OCI-LY7 (cell line): ENCODE results near the gene DTNA. TPM values are rescaled to one million over a fixed set of nuclear protein-coding genes. Genes with fewer than 3 reads are reported as not detected.

Experiments
- BruUV-seq: library from RNA; stranded (reverse); fragments of 400-500 nt; replicated peaks from 2 replicates; lab custom pipeline; 2021; lab: Mats Ljungman, UMichigan
- CTCF ChIA-PET: fragments of 300-600 bp; sonication (Branson Sonifier 250); formaldehyde crosslinking; loops from one replicate; lab custom pipeline; 2022; ENCODE audit warnings: antibody characterized with exemption; ENCODE audit not compliant: unreplicated experiment; lab: Charles Lee
- POLR2A ChIA-PET: fragments of 300-600 bp; sonication (Branson Sonifier 250); formaldehyde crosslinking; loops from one replicate; lab custom pipeline; 2022; ENCODE audit warnings: antibody characterized with exemption; lab: Charles Lee
- DNase-seq: peaks from one replicate; pipeline ENCODE4 v3.0.0-alpha.2; 2015; ENCODE audit warnings: low spot score
- H2AFZ ChIP-seq: fragments of 200-600 bp; sonication (generic), shearing (Covaris generic); 2 replicates; pipeline ENCODE4 v1.6.1; 2014; ENCODE audit warnings: mild to moderate bottlenecking, antibody characterized with exemption, low read length, moderate library complexity
- H3K27ac ChIP-seq: fragments of 200-600 bp; sonication (generic); 2 replicates; pipeline ENCODE4 v1.5.1; 2014; ENCODE audit warnings: mixed run types, low read depth, mild to moderate bottlenecking, moderate library complexity, low read length, inconsistent platforms; ENCODE audit not compliant: poor library complexity, severe bottlenecking
- H3K36me3 ChIP-seq: fragments of 200-600 bp; sonication (generic); 2 replicates; pipeline ENCODE4 v1.6.1; 2014; ENCODE audit warnings: mild to moderate bottlenecking, antibody characterized with exemption, low read length, moderate library complexity, mixed read lengths; ENCODE audit not compliant: insufficient read depth
- H3K4me1 ChIP-seq: fragments of 200-600 bp; sonication (generic); 2 replicates; pipeline ENCODE4 v1.5.1; 2014; ENCODE audit warnings: mild to moderate bottlenecking, low read length; ENCODE audit not compliant: insufficient read depth, poor library complexity, severe bottlenecking
- H3K4me2 ChIP-seq: fragments of 200-600 bp; sonication (generic); 2 replicates; pipeline ENCODE4 v1.6.1; 2014; ENCODE audit warnings: mild to moderate bottlenecking, low read length
- H3K4me3 ChIP-seq: fragments of 200-600 bp; sonication (generic); 2 replicates; pipeline ENCODE4 v1.5.1; 2014; ENCODE audit warnings: mild to moderate bottlenecking, low read depth, low read length; ENCODE audit not compliant: poor library complexity, severe bottlenecking
- H3K79me2 ChIP-seq: fragments of 200-600 bp; sonication (generic); 2 replicates; pipeline ENCODE4 v1.6.1; 2016; ENCODE audit warnings: low read depth, mild to moderate bottlenecking, low read length, moderate library complexity, mixed read lengths; ENCODE audit not compliant: insufficient read depth
- H3K9me2 ChIP-seq: fragments of 200-600 bp; sonication (generic); 2 replicates; pipeline ENCODE4 v1.6.1; 2016; ENCODE audit warnings: mild to moderate bottlenecking, low read length, mixed read lengths; ENCODE audit not compliant: insufficient read depth
- H3K9me3 ChIP-seq: fragments of 200-600 bp; sonication (generic); 2 replicates; pipeline ENCODE4 v1.6.1; 2014; ENCODE audit warnings: mild to moderate bottlenecking, mixed run types, low read length, mixed read lengths
- H4K20me1 ChIP-seq: fragments of 200-600 bp; sonication (generic); 2 replicates; pipeline ENCODE4 v1.6.1; 2014; ENCODE audit warnings: mild to moderate bottlenecking, antibody characterized with exemption, low read length, moderate library complexity, mixed read lengths; ENCODE audit not compliant: insufficient read depth
- CTCF ChIP-seq: fragments of 200-600 bp; sonication (generic); conservative IDR thresholded peaks from 2 replicates; pipeline ENCODE4 v1.5.1; 2014; ENCODE audit warnings: mild to moderate bottlenecking, antibody characterized with exemption, low read length, moderate library complexity, mixed read lengths
- EZH2phosphoT487 ChIP-seq: fragments of 200-600 bp; sonication (generic); IDR thresholded peaks from 2 replicates; pipeline ENCODE4 v1.6.1; 2018; ENCODE audit warnings: low read depth, borderline replicate concordance, mild to moderate bottlenecking, mixed run types, antibody characterized with exemption, low read length, moderate library complexity, mixed read lengths
- intact Hi-C: fragments of 100-400 bp; cut with micrococcal nuclease; formaldehyde crosslinking; loops from one replicate; pipeline ENCODE4 v1.10.0; 2022; ENCODE audit not compliant: unreplicated experiment
- total RNA-seq, 2 experiments: library from RNA; depleted of rRNA in 1 of 2; stranded (reverse); fragments of >200 nt in 1 of 2; shearing (Covaris generic) in 1 of 2; gene quantifications; 2 replicates each; pipeline ENCODE4 v1.2.3, GENCODE V29; 2014 to 2022

Gene DTNA
- total RNA-seq, 2 experiments from 2014 or later: 0.16 TPM; not detected in 1

GRCh38 chr18:34928754-34929335, 218.7 kb downstream of the DTNA start:
- Histone ChIP-seq H2AFZ (no peak overlapping the region), H3K4me2 (no peak overlapping the region), H3K4me3 (no peak overlapping the region), H4K20me1 (no peaks in the 10 kb centered on the region), H3K9me2 (no peaks in the 10 kb centered on the region), H3K79me2 (no peaks in the 10 kb centered on the region), H3K4me1 (no peaks in the 10 kb centered on the region), H3K9me3 (no peaks in the 10 kb centered on the region), H3K36me3 (no peaks in the 10 kb centered on the region), H3K27ac (no peak overlapping the region)
- ChIA-PET POLR2A (no interaction called here), CTCF (no interaction called here)
- BruUV-seq: no TSS peak
- DNase-seq: no peak
- no peak for TF ChIP-seq EZH2phosphoT487
- no peak for TF ChIP-seq CTCF
- intact Hi-C loops: no loop called here

- H3K4me2 ChIP-seq: no peak overlapping the region
- TF ChIP-seq CTCF (no peak), EZH2phosphoT487 (no peak)
- CTCF ChIA-PET: no interaction called here
- DNase-seq: no peak
- no peak overlapping the region for H3K27ac ChIP-seq
- H3K9me3 ChIP-seq: no peaks in the 10 kb centered on the region
- intact Hi-C loops: no loop called here
- no TSS peak for BruUV-seq
- no peak overlapping the region for H3K4me3 ChIP-seq
- no peaks in the 10 kb centered on the region for H3K36me3 ChIP-seq
- H4K20me1 ChIP-seq: no peaks in the 10 kb centered on the region
- POLR2A ChIA-PET: interaction anchor here (0.6 kb wide), 1 partner anchor 48 kb away, joined by 6 read pairs; no protein-coding TSS in a partner anchor
- H3K79me2 ChIP-seq: no peaks in the 10 kb centered on the region
- H2AFZ ChIP-seq: no peak overlapping the region
- H3K4me1 ChIP-seq: no peaks in the 10 kb centered on the region
- no peaks in the 10 kb centered on the region for H3K9me2 ChIP-seq
Measured at GRCh38 chr18:34929336-34929780, 219.3 kb downstream of the DTNA start.

- no TSS peak for BruUV-seq
- H3K9me2 ChIP-seq: no peaks in the 10 kb centered on the region
- intact Hi-C loops: no loop called here
- H3K4me1 ChIP-seq: no peaks in the 10 kb centered on the region
- no peaks in the 10 kb centered on the region for H3K36me3 ChIP-seq
- no peak overlapping the region for H3K27ac ChIP-seq
- ChIA-PET POLR2A (no interaction called here), CTCF (no interaction called here)
- no peak for DNase-seq
- no peaks in the 10 kb centered on the region for H3K79me2 ChIP-seq
- TF ChIP-seq EZH2phosphoT487: no peak
- no peak for TF ChIP-seq CTCF
- no peaks in the 10 kb centered on the region for H4K20me1 ChIP-seq
- no peak overlapping the region for H3K4me2 ChIP-seq
- H3K9me3 ChIP-seq: no peaks in the 10 kb centered on the region
- no peak overlapping the region for H2AFZ ChIP-seq
- H3K4me3 ChIP-seq: no peak overlapping the region
Measured at GRCh38 chr18:34932363-34932762, 222.3 kb downstream of the DTNA start.
